Esophagus mucosa (tissue), 1 donor: ENCODE results near the gene YIPF4. TPM values are rescaled to one million over a fixed set of nuclear protein-coding genes. Genes with fewer than 3 reads are reported as not detected.

Experiments used
- total RNA-seq: library from RNA; stranded (reverse); gene quantifications from one replicate; pipeline ENCODE4 v1.2.4, GENCODE V29; 2023
- donor health status: DM: yes; HTN: yes; CAD: no.

YIPF4 gene
- total RNA-seq, 1 donor from 2014 or later = 22.3 TPM

Other genes starting within 250 kb of the YIPF4 start
- gene DPY30, start 238.1 kb upstream of the YIPF4 start, total RNA-seq = 55.9 TPM
- 12.0 TPM for gene SPAST, start 214.3 kb upstream of the YIPF4 start, total RNA-seq
- 12.0 TPM for gene SLC30A6, start 112.0 kb upstream of the YIPF4 start, total RNA-seq
- 0.08 TPM for gene NLRC4, start 13.0 kb upstream of the YIPF4 start, total RNA-seq
- 54.2 TPM for gene BIRC6, start 79.1 kb downstream of the YIPF4 start, total RNA-seq